Dedifferentiated amniotic fluid mesenchymal stem cell (primary cell): ENCODE data around the gene THAP10.
A peak's percentile ranks its signal among the peaks of the same experiment; 100 is the strongest.
"Not testable (repeated sequence)": the region's sequence is repeated elsewhere in the genome, so short reads cannot be mapped to it uniquely, and the experiment has no call there.

Source experiments
- DNase-seq: peaks from one replicate; pipeline ENCODE4 v3.0.0-alpha.2; 2016; ENCODE audit errors: extremely low spot score

The THAP10 gene

GRCh38 chr15:70892002-70892911 is at the start of gene THAP10, which contains the start of gene LRRC49:
Gene THAP10 (minus strand): TSS chr15:70892433. CDS start chr15:70892272, 161 bp downstream.
Gene LRRC49 (plus strand): TSS chr15:70892826. CDS start chr15:70892895, 69 bp downstream.
- peak; percentile 89 for DNase-seq

GRCh38 chr15:70936326-70936725 is 44.1 kb upstream of the THAP10 start:
- DNase-seq: no peak

- no peak for DNase-seq
These were observed 43.4 kb upstream of the THAP10 start for GRCh38 chr15:70935631-70936030.

- no peak for DNase-seq
These were observed 41.2 kb upstream of the THAP10 start for GRCh38 chr15:70933411-70933810.

GRCh38 chr15:70932397-70932796 is 40.2 kb upstream of the THAP10 start:
- DNase-seq: no peak

- no peak for DNase-seq
These were observed 39.6 kb upstream of the THAP10 start for GRCh38 chr15:70931821-70932220.

GRCh38 chr15:70926914-70927313 is 34.7 kb upstream of the THAP10 start:
- DNase-seq: not testable (repeated sequence)

GRCh38 chr15:70923311-70924080 is 31.3 kb upstream of the THAP10 start:
- no peak for DNase-seq

GRCh38 chr15:70922119-70922518 is 29.9 kb upstream of the THAP10 start:
- no peak for DNase-seq

- no peak for DNase-seq
These were observed 28.9 kb upstream of the THAP10 start for GRCh38 chr15:70920981-70921696.

- no peak for DNase-seq
These were observed 25.7 kb upstream of the THAP10 start for GRCh38 chr15:70917955-70918354.

- DNase-seq: no peak
These were observed 24.3 kb upstream of the THAP10 start for GRCh38 chr15:70916531-70916930.

- no peak for DNase-seq
These were observed 20.0 kb upstream of the THAP10 start for GRCh38 chr15:70912187-70912586.

- no peak for DNase-seq
These were observed 18.7 kb upstream of the THAP10 start for GRCh38 chr15:70910958-70911357.

GRCh38 chr15:70907784-70908471 is 15.7 kb upstream of the THAP10 start:
- DNase-seq: no peak

- peak; percentile 52 for DNase-seq
These were observed 14.6 kb upstream of the THAP10 start for GRCh38 chr15:70906842-70907241.

GRCh38 chr15:70902107-70902506 is 9.9 kb upstream of the THAP10 start:
- DNase-seq: peak; percentile 79

- peak; percentile 71 for DNase-seq
These were observed 803 bp upstream of the THAP10 start for GRCh38 chr15:70892912-70893560.

- DNase-seq: no peak
These were observed 9.9 kb downstream of the THAP10 start for GRCh38 chr15:70882361-70882760.

- DNase-seq: no peak
These were observed 11.5 kb downstream of the THAP10 start for GRCh38 chr15:70880781-70881180.

- no peak for DNase-seq
These were observed 12.8 kb downstream of the THAP10 start for GRCh38 chr15:70879401-70879800.
